Effector CD4-positive, alpha-beta T cell (primary cell): ENCODE data around the gene PI4KA.
"Not testable (repeated sequence)": the region's sequence is repeated elsewhere in the genome, so short reads cannot be mapped to it uniquely, and the experiment has no call there.

Experiments used
- DNase-seq: peaks from one replicate; pipeline ENCODE4 v3.0.0-alpha.2; 2020

The PI4KA gene

DNA sequence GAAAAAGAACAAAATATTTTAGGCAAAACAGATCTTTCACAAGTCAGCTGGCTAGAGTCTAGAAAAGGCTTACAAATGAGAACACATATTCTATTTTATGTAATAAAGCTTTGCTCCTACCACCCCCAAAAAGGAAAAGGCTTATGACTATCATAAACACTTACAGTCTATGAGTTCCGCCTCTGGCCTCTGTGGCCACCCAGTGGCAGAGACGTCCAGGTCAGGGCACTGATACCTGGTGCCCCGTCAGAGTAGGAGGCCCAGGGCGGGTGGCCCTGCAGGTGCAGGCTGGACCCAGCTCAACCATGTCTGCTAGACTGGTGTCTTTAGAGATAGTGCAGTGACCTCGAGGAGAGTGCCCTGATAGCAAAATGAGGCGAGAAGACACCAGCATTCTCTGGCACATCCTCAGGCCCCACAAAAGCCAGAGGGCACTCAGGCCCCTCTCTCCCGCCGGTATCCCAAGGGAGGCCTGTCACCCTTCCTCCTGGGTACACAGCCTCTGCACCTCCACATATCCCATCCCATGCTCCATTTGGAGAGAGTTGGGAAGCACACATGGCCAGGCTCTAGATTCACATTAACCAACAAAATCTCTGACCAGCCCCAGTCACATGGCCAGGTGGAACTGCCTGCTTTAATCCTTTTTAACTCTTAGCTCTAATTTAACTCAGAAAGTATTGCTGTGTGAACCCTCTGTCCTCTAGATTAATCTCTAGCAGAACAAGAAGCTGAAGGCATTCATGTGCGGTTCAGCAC lies 112.0 kb downstream of the PI4KA start:
- no peak for DNase-seq

DNA sequence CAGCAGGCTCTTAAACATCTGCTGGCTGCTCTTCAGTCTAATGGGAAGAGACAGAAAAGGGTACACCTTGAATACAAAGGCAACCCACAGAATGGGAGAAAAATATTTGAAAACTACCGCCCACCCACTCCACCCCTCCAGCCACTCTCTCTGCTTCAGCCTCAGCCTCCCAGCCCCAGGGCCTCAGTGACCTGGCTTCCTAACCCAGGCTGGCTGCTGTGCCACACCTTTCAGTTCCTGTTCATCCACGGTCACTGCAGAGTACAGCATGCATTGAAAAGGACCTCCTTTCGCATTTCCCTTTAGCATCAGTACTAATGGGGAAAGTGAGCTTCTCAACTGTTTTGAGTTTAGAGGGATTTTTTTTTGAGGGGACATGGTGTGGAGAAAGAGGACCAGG lies 113.5 kb downstream of the PI4KA start:
- DNase-seq: no peak

DNA sequence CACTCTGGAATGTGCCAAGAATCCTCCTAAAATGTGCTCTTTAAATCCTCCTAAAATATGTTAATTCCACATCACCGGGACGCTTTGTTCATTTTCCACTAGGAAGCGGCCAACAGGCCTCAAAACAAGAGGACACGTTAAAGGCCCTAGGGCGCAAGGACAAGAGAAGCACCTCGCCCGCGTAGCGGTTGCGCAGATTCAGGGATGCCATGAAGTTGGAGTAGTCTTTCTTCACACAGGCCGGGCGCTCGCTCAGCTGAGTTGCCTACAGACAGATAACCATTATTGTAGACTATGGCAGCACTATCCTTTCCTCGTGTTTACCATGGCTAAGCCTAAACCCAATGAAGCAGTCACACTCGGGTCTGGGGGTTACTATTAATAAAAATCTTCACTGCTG lies 114.2 kb downstream of the PI4KA start:
- DNase-seq: no peak

DNA sequence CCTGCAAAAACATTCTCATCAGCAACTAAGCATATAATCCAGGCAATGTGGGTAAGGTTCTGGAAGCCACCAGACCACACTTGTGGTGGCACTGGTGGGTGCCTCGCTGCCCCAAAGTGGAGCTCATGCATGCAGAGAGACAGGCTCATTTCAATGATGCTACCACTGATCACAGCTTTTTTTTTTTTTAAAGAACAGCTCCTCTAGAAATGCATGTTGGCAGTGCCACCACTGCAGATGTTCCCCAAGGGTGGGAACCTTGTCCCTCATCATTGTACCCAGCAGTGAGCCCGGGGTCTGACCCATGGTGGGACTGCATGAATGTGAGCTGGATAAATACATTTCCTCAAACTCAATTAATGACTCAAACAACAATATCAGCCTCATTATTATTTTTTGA lies 115.8 kb downstream of the PI4KA start:
- no peak for DNase-seq

DNA sequence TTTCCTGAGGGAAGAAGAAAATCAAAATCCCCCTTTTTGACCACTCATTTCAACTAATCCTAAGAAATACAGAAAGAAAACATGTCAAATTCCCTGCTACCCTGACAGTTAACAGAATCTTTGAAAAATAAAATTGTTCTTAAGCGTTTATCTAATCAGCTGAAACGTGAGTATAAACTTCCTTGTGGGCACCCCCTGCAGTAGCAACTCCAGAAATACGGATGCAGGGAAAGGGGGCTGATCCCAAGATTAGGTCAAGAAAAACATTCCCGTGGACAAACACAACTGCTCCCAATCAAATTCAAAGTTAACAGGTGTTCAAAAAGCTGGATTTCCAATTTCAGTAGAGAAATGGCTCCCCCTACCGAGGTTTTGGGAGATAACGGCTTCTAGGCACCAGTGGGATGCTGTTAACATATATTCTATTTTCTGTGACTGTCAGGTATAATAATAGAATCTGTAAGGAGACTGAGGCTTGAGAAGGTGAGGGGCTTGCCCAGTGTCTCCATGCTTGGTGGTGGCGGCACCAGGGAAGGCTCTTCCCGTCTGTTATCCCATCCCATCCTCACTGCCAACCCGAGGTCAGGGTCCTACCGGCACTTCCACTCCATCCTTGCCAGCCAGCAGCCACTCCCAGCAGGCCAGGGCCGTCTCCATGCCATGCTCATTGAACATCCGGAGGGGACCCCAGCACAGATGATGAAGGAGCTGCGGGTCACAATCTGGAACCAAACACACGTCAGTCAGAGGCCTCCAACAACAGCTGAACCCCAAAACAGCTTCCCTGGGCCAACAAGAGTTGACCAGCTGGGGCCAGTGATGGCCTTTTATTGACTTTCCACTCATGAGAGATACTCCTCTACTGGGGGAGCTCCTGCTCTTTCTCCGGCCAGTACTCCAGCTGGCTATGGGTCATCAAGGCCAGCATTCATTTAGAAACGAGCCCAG lies 116.7 kb downstream of the PI4KA start:
- peak; percentile 8 for DNase-seq

DNA sequence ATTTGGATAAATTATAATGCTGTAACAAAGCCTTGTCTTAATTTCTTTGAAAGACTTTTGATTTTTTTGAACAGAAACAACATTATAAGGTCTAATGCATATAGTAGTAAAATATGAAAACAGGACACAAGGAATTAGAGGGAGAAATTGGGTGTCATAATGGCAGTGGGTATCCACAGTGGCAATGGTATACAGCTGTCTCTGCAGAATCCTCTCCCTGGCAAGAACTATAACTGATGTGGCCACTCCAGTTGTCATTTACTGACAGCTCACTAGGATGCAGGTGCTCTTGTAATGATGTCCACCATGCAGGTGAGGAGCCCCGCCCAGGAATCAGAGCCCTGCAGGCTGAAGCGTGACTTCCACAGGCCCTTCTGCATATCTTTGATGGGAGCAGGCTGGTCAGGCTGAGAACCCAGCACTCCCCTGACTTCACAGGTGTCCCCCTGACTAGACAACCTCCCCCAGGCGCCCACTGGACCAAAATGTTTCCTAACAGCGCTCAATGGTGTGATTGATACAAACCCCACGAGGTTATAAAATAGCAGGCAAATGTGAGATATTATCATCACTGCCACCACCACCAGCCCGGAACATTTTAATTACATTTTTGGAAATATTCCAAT lies 117.5 kb downstream of the PI4KA start:
- DNase-seq: no peak

DNA sequence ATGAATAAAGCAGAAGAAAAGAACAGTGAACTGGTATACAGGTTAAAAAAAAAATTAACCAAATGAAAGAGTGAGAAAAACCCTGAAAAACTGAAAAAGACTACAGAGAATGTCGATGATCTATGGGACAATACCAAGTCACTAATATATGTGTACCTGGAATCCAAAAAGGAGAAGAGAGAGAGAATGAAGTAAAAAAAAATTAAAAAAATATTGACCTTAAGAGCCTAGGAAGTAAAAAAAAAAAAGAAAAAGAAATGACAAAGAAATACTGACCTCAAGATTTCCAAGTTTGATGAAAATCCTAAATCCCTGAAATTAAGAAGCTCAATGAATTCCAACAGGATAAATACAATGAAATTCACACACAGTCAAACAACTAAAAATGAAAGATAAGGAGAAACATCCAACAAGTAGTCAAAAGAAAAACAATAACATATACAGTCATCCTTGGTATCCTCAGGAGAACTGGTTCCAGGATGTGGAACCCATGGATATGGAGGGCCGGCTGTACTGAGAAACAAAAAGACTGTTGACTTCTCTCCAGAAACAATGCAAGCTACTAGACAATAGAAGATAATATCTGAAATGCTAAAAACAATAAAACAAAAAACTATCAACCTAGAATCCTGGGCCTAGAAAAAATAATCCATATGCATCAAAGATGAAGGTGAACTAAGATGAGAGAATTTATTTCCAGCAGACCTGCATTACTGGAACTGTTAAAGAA lies 118.2 kb downstream of the PI4KA start:
- DNase-seq: no peak

DNA sequence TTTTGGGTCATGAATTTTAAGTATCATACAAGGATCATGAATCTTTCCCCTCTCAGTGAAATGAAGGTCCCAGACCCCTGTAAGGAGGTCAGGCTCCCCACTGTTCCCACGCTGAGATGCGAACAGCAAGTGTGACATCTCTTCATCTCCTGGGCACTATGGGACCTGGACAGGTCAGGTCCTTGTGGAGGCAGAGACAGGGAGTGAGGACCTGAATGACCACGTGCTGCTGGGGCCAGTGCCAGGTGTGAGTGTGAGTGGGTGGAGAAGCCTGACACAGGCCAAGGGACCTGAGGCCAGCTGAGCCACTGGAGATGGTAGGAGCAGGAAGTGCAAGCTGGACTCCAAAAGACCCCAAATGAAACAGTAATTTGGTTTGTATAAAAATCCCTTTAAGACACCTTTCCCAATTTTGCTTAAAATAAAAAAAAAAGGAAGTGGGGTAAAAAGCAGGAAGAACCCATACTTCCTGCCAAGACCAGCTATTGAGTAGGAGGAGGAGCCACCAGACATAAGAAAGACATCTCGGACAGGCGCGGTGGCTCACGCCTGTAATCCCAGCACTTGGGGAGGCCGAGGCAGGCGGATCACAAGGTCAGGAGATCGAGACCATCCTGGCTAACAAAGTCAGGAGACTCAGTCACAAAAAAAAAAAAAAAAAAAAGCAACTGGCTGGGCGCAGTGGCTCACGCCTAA lies 120.1 kb downstream of the PI4KA start:
- DNase-seq: no peak

DNA sequence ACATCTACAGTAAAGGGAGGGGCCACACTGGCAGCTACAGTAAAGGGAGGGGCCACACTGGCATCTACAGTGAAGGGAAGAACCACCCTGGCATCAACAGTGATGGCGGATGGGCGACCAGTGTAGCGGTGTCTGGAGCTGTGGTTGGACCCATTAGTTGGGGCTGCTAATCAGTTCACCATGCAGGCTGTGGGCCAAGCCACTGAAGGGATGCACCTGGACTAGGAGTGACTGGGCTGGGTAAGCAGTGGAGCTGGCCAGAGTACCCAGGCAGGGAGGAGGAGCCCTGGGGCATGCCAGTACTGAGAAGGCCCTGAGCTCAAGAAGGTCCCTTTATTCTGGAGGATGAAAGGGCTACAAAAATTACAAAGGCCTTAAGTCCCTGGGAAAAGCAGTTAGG lies 121.7 kb downstream of the PI4KA start:
- not testable (repeated sequence) for DNase-seq

DNA sequence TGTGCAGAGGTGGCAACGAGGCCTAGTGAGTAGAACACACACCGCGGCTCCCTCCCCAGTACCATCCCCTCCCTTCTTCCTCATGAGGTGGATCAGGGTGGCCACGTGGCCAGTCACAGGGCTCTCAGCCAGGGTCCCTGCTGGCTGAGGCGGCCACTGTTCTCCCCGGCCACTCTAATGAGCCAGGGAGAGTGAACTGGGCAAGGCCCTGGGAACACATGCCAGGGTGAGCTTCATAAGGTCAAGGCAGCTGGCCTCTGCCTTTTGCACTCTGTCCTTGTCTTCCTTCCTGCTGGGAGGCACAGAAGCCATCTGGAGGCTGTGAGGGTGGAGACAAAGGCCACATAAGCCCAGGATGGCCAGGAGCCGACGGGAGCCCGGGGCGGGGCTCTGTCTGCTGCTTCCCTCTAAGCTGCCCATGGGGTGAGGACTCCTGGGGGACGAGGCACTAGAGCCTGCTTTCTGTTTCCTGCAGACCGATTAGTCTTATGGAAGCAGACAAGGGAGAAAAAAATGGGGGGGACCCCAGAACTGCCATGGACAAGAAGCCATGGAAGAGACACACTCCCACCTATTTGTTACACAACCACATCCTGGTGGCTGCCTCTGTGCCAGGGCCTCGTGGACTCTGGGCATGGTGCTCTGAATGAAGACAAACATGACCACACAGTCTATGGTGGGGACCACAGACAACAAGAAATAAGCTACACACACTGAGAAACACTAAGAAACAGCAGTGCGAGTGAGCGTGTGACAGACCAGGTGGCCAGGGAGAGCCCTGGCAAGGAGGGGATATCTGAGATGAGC lies 123.1 kb downstream of the PI4KA start:
- DNase-seq: not testable (repeated sequence)

DNA sequence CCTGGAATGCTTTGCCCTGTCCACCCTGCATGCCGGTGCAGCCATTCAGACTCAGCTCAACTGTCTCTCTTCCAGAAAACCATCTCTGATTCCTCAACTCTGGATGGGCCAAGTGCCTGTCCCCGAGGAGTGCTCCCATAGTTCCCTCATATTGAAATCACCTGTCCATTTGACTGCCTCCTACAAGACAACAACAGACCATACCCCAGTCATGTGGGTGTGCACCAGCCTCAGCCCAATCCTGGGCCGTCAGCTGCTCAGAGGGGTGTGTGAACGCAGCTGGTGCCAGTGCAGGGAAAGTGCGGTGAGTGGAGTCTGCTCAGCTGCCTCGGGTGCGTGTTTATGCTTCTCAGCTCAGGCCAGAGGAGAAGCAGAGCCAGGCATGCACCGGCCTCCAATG lies 126.2 kb downstream of the PI4KA start:
- DNase-seq: not testable (repeated sequence)

DNA sequence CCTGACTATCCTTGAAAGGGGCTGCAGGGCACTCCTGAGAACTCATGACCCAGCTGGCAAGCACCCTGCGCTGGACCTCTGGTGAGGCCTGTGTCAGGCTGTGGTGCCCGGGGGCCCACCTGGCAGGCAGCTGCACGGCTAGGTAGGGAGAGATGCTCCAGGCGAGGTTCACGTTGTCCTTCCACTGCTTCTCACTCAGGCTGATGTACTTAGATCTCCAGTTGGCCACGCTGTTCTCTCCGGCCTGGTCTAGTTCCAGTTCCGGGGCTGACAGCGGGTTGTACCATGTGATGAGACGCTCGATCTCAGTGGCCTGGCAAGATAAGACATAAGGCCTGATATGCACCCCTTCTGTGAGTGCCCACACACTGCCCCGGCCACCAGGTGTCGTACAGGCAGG lies 129.4 kb downstream of the PI4KA start:
- no peak for DNase-seq

DNA sequence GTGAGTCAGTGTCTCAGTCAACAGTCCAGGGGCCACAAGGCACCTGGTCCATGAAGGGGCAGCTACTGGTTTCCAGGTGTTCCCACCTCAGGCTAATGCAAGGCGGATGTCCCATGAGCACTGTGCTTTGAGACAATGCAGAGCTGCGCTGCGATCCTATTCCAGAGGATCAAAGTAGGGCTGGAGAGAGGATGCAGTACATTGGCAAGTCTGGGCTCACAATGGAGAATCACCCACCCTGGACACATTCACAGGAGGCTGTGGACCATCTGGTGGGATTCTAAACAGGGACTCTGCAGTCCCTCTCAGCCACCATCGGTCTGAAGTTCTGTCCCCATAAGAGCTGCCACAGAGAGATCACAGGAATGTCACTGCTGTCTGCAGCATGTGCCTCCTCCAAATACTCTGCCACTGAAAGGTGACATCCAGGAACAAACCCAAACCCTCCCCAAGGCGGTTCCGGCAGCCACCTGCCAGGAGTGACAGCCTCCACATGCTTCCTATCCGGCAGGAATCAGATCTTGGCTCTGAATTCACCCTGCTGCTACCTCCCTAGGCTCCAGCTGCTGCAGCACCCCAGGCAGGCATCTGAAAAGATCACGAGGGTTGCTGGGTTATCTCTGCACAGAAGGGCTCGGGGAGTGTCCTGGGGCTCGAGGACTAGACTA lies 130.0 kb downstream of the PI4KA start:
- no peak for DNase-seq

DNA sequence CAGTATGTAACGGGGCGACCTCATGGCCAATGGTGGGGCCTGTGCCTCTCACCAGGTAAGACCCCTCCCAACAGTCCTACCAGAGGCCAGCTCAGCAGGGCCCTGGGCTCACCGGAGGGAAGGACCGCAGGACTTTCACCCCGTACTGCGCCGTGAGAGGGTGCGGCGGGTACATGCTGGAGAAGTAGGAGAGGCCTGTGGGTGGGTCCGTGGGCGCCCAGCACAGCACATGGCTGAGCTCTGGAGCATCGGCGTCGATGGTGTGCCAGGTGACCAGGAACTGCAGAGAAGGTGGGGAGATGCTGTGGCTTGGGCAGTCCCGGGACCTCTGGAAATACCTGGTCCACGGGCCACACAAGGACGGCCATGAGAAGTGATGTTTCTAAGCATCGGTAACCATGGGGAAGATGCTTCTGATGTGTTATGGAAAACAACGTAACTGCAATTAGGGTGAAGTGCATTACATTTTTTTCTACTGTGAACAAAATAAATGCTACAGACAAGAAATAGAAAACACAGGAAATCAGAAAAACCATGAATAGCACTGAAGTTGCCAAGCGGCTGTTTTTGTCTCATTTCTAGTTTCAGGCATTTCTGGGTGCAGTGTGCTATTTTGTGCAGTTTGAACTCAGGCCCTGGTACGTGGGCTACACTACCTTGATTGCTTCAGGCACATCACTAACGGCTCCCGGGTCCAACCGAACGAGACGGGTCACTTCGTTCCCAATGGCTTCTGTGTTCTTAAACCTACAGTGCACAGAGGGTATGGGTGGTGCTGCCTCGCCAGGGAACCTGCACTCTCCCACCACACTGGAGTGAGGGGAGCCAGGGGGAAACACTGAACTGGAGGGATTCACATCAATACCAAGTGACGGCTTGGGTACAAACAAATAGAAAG lies 131.2 kb downstream of the PI4KA start:
- no peak for DNase-seq

DNA sequence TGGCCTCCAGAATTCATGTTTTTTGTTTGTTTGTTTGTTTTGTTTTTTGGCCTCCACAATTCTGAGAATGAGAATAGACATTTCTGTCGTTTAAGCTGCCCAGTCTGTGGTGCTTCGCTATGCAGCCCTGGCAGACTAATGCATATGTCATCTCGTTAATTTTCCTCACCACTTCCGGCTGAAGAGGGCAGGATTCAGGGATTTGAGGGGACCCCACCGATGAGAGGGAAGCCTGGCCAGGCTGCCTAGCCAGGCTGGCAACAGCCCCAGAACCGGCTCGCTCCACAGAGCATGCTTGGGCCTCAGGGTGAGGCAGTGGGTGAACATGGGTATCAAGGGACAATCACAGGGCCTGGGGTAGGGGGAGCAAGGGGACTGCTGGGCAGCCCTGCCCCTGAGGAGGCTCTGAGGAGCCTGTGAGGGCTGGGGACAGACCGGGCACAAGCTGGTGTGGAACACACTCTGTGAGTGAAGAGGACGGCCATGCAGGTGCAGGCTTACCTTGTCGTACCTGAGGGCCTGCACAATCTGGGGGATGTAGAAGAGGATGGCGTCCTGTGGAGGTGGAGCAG lies 132.5 kb downstream of the PI4KA start:
- no peak for DNase-seq

DNA sequence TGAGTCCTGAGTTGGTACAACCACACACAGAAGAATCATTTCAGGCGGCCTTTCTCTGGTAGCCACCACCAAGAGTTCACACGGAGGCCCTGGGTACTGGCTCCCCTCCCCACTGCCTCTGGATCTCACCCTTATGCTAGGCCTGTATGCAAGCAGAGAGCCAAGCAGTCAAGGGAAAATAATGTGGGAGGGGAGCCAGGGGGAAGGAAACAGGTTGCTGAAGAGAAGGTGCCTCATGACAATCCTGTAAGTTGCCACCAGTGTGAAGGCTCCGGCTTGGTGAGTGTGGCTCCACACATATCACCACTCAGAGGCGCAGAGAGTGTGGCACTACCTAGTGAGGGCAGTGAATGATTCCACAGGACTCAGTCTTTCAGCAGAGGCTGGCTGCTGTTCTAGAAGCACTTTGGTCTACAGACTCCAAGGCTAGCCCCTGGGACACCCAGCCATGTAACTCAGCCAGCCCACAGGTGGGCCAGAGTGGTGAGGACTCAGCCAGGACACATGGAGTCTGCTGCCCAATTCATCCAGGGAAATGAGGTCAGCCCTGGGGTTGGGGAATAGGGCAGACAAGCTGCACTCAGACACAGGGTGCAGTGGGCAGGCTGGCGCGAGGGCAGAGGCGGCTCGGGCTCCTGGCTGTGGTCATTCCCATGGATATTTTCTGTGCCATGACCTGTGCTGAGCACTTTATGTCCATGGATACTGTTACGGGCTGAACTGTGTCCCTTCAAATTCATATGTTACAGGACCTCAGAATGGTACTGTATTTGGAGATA lies 133.7 kb downstream of the PI4KA start:
- DNase-seq: no peak

DNA sequence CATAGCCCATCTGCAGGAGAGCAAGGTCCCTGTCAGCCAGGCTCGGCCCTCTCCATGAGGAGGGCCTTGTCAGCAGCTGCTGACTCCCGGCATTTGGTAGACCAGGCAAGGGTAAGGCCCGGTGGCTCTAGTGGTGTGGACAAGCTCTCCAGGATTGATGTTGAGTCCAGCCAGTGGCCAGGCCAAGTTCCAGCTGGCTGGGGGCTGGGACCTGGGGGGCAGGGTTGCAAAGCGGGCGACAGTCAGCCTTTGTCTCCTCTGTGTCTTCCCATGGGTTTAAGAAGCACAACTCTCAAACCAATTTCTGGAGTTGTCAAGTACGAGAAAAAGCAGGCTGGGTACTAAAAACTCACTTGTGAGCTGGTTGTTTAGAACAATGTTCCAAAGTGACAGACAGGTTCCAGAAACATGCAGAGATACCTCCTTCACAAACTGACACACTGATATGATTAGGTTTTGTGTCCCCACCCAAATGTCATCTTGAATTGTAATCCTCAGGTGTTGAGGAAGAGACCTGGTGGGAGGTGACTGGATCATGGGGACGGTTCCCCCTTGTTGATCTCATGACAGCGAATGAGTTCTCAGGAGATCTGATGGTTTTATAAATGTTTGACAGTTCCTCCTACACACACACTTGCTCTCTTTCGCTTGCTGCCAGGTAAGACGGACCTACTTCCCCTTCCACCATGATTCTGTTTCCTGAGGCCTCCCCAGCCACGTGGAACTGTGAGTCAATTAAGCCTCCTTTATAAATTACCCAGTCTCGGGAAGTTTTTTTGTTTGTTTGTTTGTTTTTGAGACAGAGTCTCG lies 137.0 kb downstream of the PI4KA start:
- DNase-seq: no peak
